Putamen (tissue), 1 donor: ENCODE data around the gene PUS7L.
"Not testable (repeated sequence)": the region's sequence is repeated elsewhere in the genome, so short reads cannot be mapped to it uniquely, and the experiment has no call there.

Source experiments
- DNase-seq: peaks from one replicate; pipeline ENCODE4 v3.0.0-alpha.2; 2016; ENCODE audit warnings: low spot score

The PUS7L gene

GRCh38 chr12:43750814-43751213 lies 7.8 kb downstream of the PUS7L start:
- no peak for DNase-seq

- DNase-seq = no peak
These were observed 9.6 kb downstream of the PUS7L start for GRCh38 chr12:43749016-43749415.

GRCh38 chr12:43744826-43745225 lies 13.8 kb downstream of the PUS7L start:
- DNase-seq = no peak

- DNase-seq = no peak
These were observed 16.5 kb downstream of the PUS7L start for GRCh38 chr12:43742106-43742505.

- no peak for DNase-seq
These were observed 18.0 kb downstream of the PUS7L start for GRCh38 chr12:43740511-43741100.

GRCh38 chr12:43737646-43738045 lies 20.9 kb downstream of the PUS7L start:
- no peak for DNase-seq

- no peak for DNase-seq
These were observed 21.6 kb downstream of the PUS7L start for GRCh38 chr12:43736927-43737440.

- DNase-seq = no peak
These were observed 24.9 kb downstream of the PUS7L start for GRCh38 chr12:43733687-43734086.

GRCh38 chr12:43730283-43730682 lies 28.3 kb downstream of the PUS7L start:
- no peak for DNase-seq

GRCh38 chr12:43728698-43729097 lies 29.9 kb downstream of the PUS7L start:
- no peak for DNase-seq

- DNase-seq = no peak
These were observed 30.5 kb downstream of the PUS7L start for GRCh38 chr12:43728117-43728516.

GRCh38 chr12:43723134-43723533 lies 35.5 kb downstream of the PUS7L start:
- DNase-seq = no peak

GRCh38 chr12:43722621-43723020 lies 36.0 kb downstream of the PUS7L start:
- no peak for DNase-seq

- no peak for DNase-seq
These were observed 47.2 kb downstream of the PUS7L start for GRCh38 chr12:43711348-43711747.

- not testable (repeated sequence) for DNase-seq
These were observed 54.8 kb downstream of the PUS7L start for GRCh38 chr12:43703772-43704171.

GRCh38 chr12:43701194-43701593 lies 57.4 kb downstream of the PUS7L start:
- DNase-seq = not testable (repeated sequence)

GRCh38 chr12:43696154-43696553 lies 62.4 kb downstream of the PUS7L start:
- no peak for DNase-seq

- DNase-seq = no peak
These were observed 63.7 kb downstream of the PUS7L start for GRCh38 chr12:43694879-43695278.

GRCh38 chr12:43692064-43692463 lies 66.5 kb downstream of the PUS7L start:
- DNase-seq = no peak

- DNase-seq = not testable (repeated sequence)
These were observed 73.1 kb downstream of the PUS7L start for GRCh38 chr12:43685491-43685890.

- DNase-seq = no peak
These were observed 82.3 kb downstream of the PUS7L start for GRCh38 chr12:43676183-43676813.

GRCh38 chr12:43675048-43675904 lies 83.3 kb downstream of the PUS7L start:
- DNase-seq = no peak

- DNase-seq = no peak
These were observed 89.2 kb downstream of the PUS7L start for GRCh38 chr12:43669373-43669772.
